ENCODE data around the gene ARID1B. TPM values are rescaled to one million over a fixed set of nuclear protein-coding genes. Genes with fewer than 3 reads are reported as not detected.
"Not testable (repeated sequence)": the region's sequence is repeated elsewhere in the genome, so short reads cannot be mapped to it uniquely, and the experiment has no call there.

ARID1B gene
- total and polyA plus RNA-seq, 7 donors: 8.4 to 115 (median 69.6) TPM

GRCh38 chr6:156980515-156980914 is 203.3 kb downstream of the ARID1B start:
- no peak overlapping the region for H3K4me3 ChIP-seq
- 96% methylated on average over 10 of the region's 10 CpGs for WGBS, 2 donors
- no peaks in the 10 kb centered on the region for H3K27me3 ChIP-seq
- peaks cover 0 to 67% (median 40%) of the 10 kb centered on the region in 4 donors for H3K4me1 ChIP-seq
- H3K36me3 ChIP-seq: no peaks in the 10 kb centered on the region
- intact Hi-C loops (cut with DNase I): no loop called here
- no peak for DNase-seq
- no peak for TF ChIP-seq POLR2A (IDR thresholded peaks at IDR 0.05)
- TF ChIP-seq POLR2AphosphoS5 (IDR thresholded peaks at IDR 0.05): no peak
- TF ChIP-seq EP300 (IDR thresholded peaks at IDR 0.05): no peak
- TF ChIP-seq CTCF (IDR thresholded peaks at IDR 0.05): no peak
- no peak overlapping the region for H3K27ac ChIP-seq
- no peaks in the 10 kb centered on the region for H3K9me3 ChIP-seq

- no peak for DNase-seq
- H3K36me3 ChIP-seq: no peaks in the 10 kb centered on the region
- no peak for TF ChIP-seq EP300 (IDR thresholded peaks at IDR 0.05)
- no peak for TF ChIP-seq CTCF (IDR thresholded peaks at IDR 0.05)
- no peak for TF ChIP-seq POLR2A (IDR thresholded peaks at IDR 0.05)
- no peak for TF ChIP-seq POLR2AphosphoS5 (IDR thresholded peaks at IDR 0.05)
- no peak overlapping the region for H3K27ac ChIP-seq
- H3K4me3 ChIP-seq: no peak overlapping the region
- intact Hi-C loops (cut with DNase I): no loop called here
- 97 to 98% methylated on average over 2 of the region's 2 CpGs for WGBS, 2 donors
- no peaks in the 10 kb centered on the region for H3K27me3 ChIP-seq
- H3K4me1 ChIP-seq: peaks cover 0 to 62% (median 36%) of the 10 kb centered on the region in 4 donors
- H3K9me3 ChIP-seq: no peaks in the 10 kb centered on the region
These were observed 203.8 kb downstream of the ARID1B start for GRCh38 chr6:156980948-156981347.

- H3K27me3 ChIP-seq: no peaks in the 10 kb centered on the region
- DNase-seq: no peak
- TF ChIP-seq POLR2AphosphoS5 (IDR thresholded peaks at IDR 0.05) (no peak), CTCF (IDR thresholded peaks at IDR 0.05) (no peak), POLR2A (IDR thresholded peaks at IDR 0.05) (no peak), EP300 (IDR thresholded peaks at IDR 0.05) (no peak)
- H3K4me3 ChIP-seq: no peak overlapping the region
- no peaks in the 10 kb centered on the region for H3K36me3 ChIP-seq
- intact Hi-C loops (cut with DNase I): no loop called here
- H3K4me1 ChIP-seq: peaks cover 0 to 50% (median 32%) of the 10 kb centered on the region in 4 donors
- WGBS, 2 donors: 65 to 89% methylated on average over 3 of the region's 3 CpGs
- no peaks in the 10 kb centered on the region for H3K9me3 ChIP-seq
- no peak overlapping the region for H3K27ac ChIP-seq
These were observed 205.0 kb downstream of the ARID1B start for GRCh38 chr6:156982168-156982567.

GRCh38 chr6:156982864-156983263 is 205.7 kb downstream of the ARID1B start:
- H3K27ac ChIP-seq; DNase-seq; intact Hi-C loops (cut with DNase I); H3K4me3 ChIP-seq; H3K36me3 ChIP-seq; H3K27me3 ChIP-seq; H3K9me3 ChIP-seq: not testable (repeated sequence)
- peaks cover 0 to 44% (median 28%) of the 10 kb centered on the region in 4 donors for H3K4me1 ChIP-seq
- WGBS, 2 donors: 95 to 96% methylated on average over 4 of the region's 4 CpGs

GRCh38 chr6:156984178-156984738 is 207.1 kb downstream of the ARID1B start:
- no peak for TF ChIP-seq POLR2AphosphoS5 (IDR thresholded peaks at IDR 0.05)
- no peaks in the 10 kb centered on the region for H3K9me3 ChIP-seq
- intact Hi-C loops (cut with DNase I): no loop called here
- 87% methylated on average over 3 of the region's 3 CpGs for WGBS, 2 donors
- peaks cover 0 to 40% (median 26%) of the 10 kb centered on the region in 4 donors for H3K4me1 ChIP-seq
- no peaks in the 10 kb centered on the region for H3K36me3 ChIP-seq
- H3K4me3 ChIP-seq: no peak overlapping the region
- no peaks in the 10 kb centered on the region for H3K27me3 ChIP-seq
- no peak overlapping the region for H3K27ac ChIP-seq
- DNase-seq: no peak

GRCh38 chr6:156985309-156985708 is 208.1 kb downstream of the ARID1B start:
- no peak for DNase-seq
- Histone ChIP-seq H3K27ac (no peak overlapping the region), H3K36me3 (no peaks in the 10 kb centered on the region), H3K4me1 (peaks cover 0 to 40% (median 26%) of the 10 kb centered on the region in 4 donors), H3K27me3 (no peaks in the 10 kb centered on the region), H3K4me3 (no peak overlapping the region), H3K9me3 (no peaks in the 10 kb centered on the region)
- intact Hi-C loops (cut with DNase I): no loop called here
- TF ChIP-seq EP300 (IDR thresholded peaks at IDR 0.05) (no peak), CTCF (IDR thresholded peaks at IDR 0.05) (no peak), POLR2A (IDR thresholded peaks at IDR 0.05) (no peak), POLR2AphosphoS5 (IDR thresholded peaks at IDR 0.05) (no peak)
- 18 to 67% methylated on average over 3 of the region's 3 CpGs for WGBS, 2 donors
